SJSA1 (cell line): ENCODE data around the gene RBM38. TPM values are rescaled to one million over a fixed set of nuclear protein-coding genes. Genes with fewer than 3 reads are reported as not detected.

Experiments
- DNase-seq, 2 experiments: peaks; one replicate each; pipeline ENCODE4 v3.0.0-alpha.2; 2015 to 2020; ENCODE audit warnings: low spot score in 2 of 2, low read depth in 1 of 2
- H3K27ac ChIP-seq: fragments of 250-450 bp; sonication (Bioruptor Pico); 2 replicates; pipeline ENCODE4 v1.5.1; 2020; ENCODE audit warnings: mild to moderate bottlenecking, moderate library complexity
- H3K27me3 ChIP-seq: fragments of 250-450 bp; sonication (Bioruptor Pico); replicated peaks from 2 replicates; pipeline ENCODE4 v1.5.1; 2020; ENCODE audit warnings: mild to moderate bottlenecking, moderate library complexity
- H3K36me3 ChIP-seq: fragments of 250-450 bp; sonication (Bioruptor Pico); 2 replicates; pipeline ENCODE4 v1.5.1; 2020; ENCODE audit warnings: mild to moderate bottlenecking
- H3K4me1 ChIP-seq: fragments of 250-450 bp; sonication (Bioruptor Pico); replicated peaks from 2 replicates; pipeline ENCODE4 v1.6.1; 2021; ENCODE audit warnings: mild to moderate bottlenecking
- H3K4me3 ChIP-seq: fragments of 250-450 bp; sonication (Bioruptor Pico); 2 replicates; pipeline ENCODE4 v1.5.1; 2020; ENCODE audit warnings: mild to moderate bottlenecking
- H3K9me3 ChIP-seq: fragments of 250-450 bp; sonication (Bioruptor Pico); replicated peaks from 2 replicates; pipeline ENCODE4 v1.5.1; 2020; ENCODE audit warnings: mild to moderate bottlenecking
- total RNA-seq: library from RNA; depleted of rRNA; stranded (reverse); fragments of >200 nt; shearing (Covaris generic); gene quantifications from 2 replicates; pipeline ENCODE4 v1.2.3, GENCODE V29; 2014

Gene RBM38
- total RNA-seq, 1 experiment from 2014 or later: 20.8 TPM

GRCh38 chr20:57398901-57399535 lies 7.8 kb downstream of the RBM38 start:
- H3K27me3 ChIP-seq: no peaks in the 10 kb centered on the region
- no peak overlapping the region for H3K4me3 ChIP-seq
- no peak overlapping the region for H3K27ac ChIP-seq
- no peak for DNase-seq
- H3K4me1 ChIP-seq: peaks cover 29% of the 10 kb centered on the region
- no peaks in the 10 kb centered on the region for H3K9me3 ChIP-seq
- H3K36me3 ChIP-seq: peaks cover 58% of the 10 kb centered on the region

GRCh38 chr20:57399587-57400155 lies 8.5 kb downstream of the RBM38 start:
- Histone ChIP-seq H3K9me3 (no peaks in the 10 kb centered on the region), H3K4me1 (peaks cover 29% of the 10 kb centered on the region), H3K36me3 (peaks cover 60% of the 10 kb centered on the region), H3K27me3 (no peaks in the 10 kb centered on the region), H3K4me3 (no peak overlapping the region), H3K27ac (no peak overlapping the region)
- DNase-seq: peak in 1 of 2 experiments; percentile 38

GRCh38 chr20:57400231-57400701 lies 9.1 kb downstream of the RBM38 start:
- Histone ChIP-seq H3K4me3 (no peak overlapping the region), H3K36me3 (peaks cover 54% of the 10 kb centered on the region), H3K27me3 (no peaks in the 10 kb centered on the region), H3K27ac (no peak overlapping the region), H3K9me3 (no peaks in the 10 kb centered on the region), H3K4me1 (peaks cover 27% of the 10 kb centered on the region)
- no peak for DNase-seq

- no peak for DNase-seq
- peaks cover 54% of the 10 kb centered on the region for H3K36me3 ChIP-seq
These were observed 9.8 kb downstream of the RBM38 start for GRCh38 chr20:57400821-57401564.

GRCh38 chr20:57401565-57401918 lies 10.3 kb downstream of the RBM38 start:
- H3K9me3 ChIP-seq: no peaks in the 10 kb centered on the region
- H3K27ac ChIP-seq: no peak overlapping the region
- H3K27me3 ChIP-seq: no peaks in the 10 kb centered on the region
- H3K4me1 ChIP-seq: peaks cover 17% of the 10 kb centered on the region
- no peak for DNase-seq
- H3K4me3 ChIP-seq: no peak overlapping the region
- peaks cover 53% of the 10 kb centered on the region for H3K36me3 ChIP-seq

More at GRCh38 chr20:57400821-57401564, 9.8 kb downstream of the RBM38 start:
- peaks cover 20% of the 10 kb centered on the region for H3K4me1 ChIP-seq
- H3K4me3 ChIP-seq: no peak overlapping the region
- no peaks in the 10 kb centered on the region for H3K9me3 ChIP-seq
- no peak overlapping the region for H3K27ac ChIP-seq
- no peaks in the 10 kb centered on the region for H3K27me3 ChIP-seq

- Histone ChIP-seq H3K4me1 (peaks cover 17% of the 10 kb centered on the region), H3K4me3 (no peak overlapping the region), H3K27me3 (no peaks in the 10 kb centered on the region), H3K36me3 (peaks cover 47% of the 10 kb centered on the region), H3K27ac (no peak overlapping the region), H3K9me3 (no peaks in the 10 kb centered on the region)
- DNase-seq: no peak
These were observed 11.3 kb downstream of the RBM38 start for GRCh38 chr20:57402206-57403125.

- Histone ChIP-seq H3K9me3 (no peaks in the 10 kb centered on the region), H3K27me3 (no peaks in the 10 kb centered on the region), H3K4me3 (no peak overlapping the region), H3K4me1 (peaks cover 17% of the 10 kb centered on the region), H3K36me3 (peaks cover 47% of the 10 kb centered on the region), H3K27ac (no peak overlapping the region)
- DNase-seq: no peak
These were observed 12.0 kb downstream of the RBM38 start for GRCh38 chr20:57403216-57403615.

GRCh38 chr20:57404006-57404405 lies 12.8 kb downstream of the RBM38 start:
- Histone ChIP-seq H3K9me3 (no peaks in the 10 kb centered on the region), H3K4me1 (peaks cover 14% of the 10 kb centered on the region), H3K27ac (no peak overlapping the region), H3K4me3 (no peak overlapping the region), H3K36me3 (peaks cover 51% of the 10 kb centered on the region), H3K27me3 (no peaks in the 10 kb centered on the region)
- DNase-seq: no peak

GRCh38 chr20:57404419-57405072 lies 13.3 kb downstream of the RBM38 start:
- Histone ChIP-seq H3K4me3 (no peak overlapping the region), H3K9me3 (no peaks in the 10 kb centered on the region), H3K27me3 (no peaks in the 10 kb centered on the region), H3K4me1 (peaks cover 9% of the 10 kb centered on the region), H3K27ac (no peak overlapping the region), H3K36me3 (peaks cover 51% of the 10 kb centered on the region)
- DNase-seq: no peak

- H3K27ac ChIP-seq: no peak overlapping the region
- no peak overlapping the region for H3K4me3 ChIP-seq
- no peaks in the 10 kb centered on the region for H3K9me3 ChIP-seq
- peaks cover under 1% of the 10 kb centered on the region; the same call in 1 of the 2 replicates for H3K4me1 ChIP-seq
- no peaks in the 10 kb centered on the region for H3K27me3 ChIP-seq
- no peak for DNase-seq
- peaks cover 45% of the 10 kb centered on the region for H3K36me3 ChIP-seq
These were observed 14.2 kb downstream of the RBM38 start for GRCh38 chr20:57405236-57406016.

- Histone ChIP-seq H3K9me3 (no peaks in the 10 kb centered on the region), H3K4me1 (no peaks in the 10 kb centered on the region), H3K4me3 (no peak overlapping the region), H3K36me3 (peaks cover 35% of the 10 kb centered on the region), H3K27me3 (no peaks in the 10 kb centered on the region), H3K27ac (no peak overlapping the region)
- no peak for DNase-seq
These were observed 16.4 kb downstream of the RBM38 start for GRCh38 chr20:57407541-57407956.

GRCh38 chr20:57408131-57408530 lies 16.9 kb downstream of the RBM38 start:
- no peak overlapping the region for H3K4me3 ChIP-seq
- peaks cover 35% of the 10 kb centered on the region for H3K36me3 ChIP-seq
- DNase-seq: no peak
- H3K4me1 ChIP-seq: no peaks in the 10 kb centered on the region
- H3K27me3 ChIP-seq: no peaks in the 10 kb centered on the region
- H3K9me3 ChIP-seq: no peaks in the 10 kb centered on the region
- H3K27ac ChIP-seq: no peak overlapping the region
